Mesangial cell (primary cell): ENCODE measurements around the gene SMAD5. TPM values are rescaled to one million over a fixed set of nuclear protein-coding genes. Genes with fewer than 3 reads are reported as not detected.

Experiments
- total RNA-seq: library from RNA; depleted of rRNA; stranded (reverse); fragments of >200 nt; gene quantifications from 2 replicates; pipeline ENCODE4 v1.2.3, GENCODE V29; 2015

SMAD5 gene
- 18.9 and 21.8 TPM in 2 replicates for total RNA-seq

GRCh38 chr5:136132557-136133221 lies at the start of gene SMAD5:
Gene SMAD5, plus strand, starts transcription at chr5:136132845. Its CDS starts 20,916 bp downstream, at chr5:136153761.

DNA sequence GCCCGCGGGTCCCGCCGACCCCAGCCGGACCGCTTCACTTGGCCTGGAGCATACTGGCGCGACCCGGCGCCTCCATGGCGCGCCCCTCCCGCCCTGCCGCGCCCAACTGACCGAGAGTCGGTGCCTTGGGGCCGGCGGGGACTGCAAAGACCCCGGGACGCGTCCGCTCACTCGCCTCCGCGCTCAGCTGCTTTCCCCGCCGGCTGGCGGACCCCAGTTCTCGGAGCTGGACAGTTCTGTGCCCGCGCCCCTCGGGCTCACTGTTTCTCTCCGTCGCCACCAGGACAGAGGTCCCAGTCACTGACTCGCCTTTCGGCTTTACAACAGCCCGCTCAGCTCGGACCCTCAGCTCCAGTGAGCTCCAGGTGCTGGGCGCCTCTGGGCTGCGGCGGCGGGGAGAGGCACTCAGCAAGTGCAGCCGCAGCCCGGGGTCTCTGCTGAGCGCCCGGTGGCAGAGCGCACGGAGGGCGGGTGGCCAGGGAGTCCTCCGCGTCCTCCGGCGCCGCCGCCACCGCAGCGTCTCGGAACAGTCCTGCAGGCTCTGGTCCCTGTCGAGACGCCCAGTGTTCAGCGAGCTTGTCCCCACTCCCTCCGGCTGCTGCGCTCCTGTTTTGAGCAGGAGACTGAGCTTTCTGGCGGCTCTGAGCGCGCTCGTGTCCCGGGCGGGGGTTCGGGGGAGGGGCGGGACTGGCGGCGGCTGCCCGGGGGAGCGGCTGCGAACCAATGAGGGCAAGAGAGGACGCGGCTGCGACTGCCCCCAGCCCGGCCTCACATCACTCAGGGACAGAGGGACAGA lies 60.1 kb downstream of the SMAD5 start, which contains the start of gene SMIM32:
SMIM32 (minus strand) TSS at position 637 of the 796 bp plus-strand sequence. CDS start 638 bp downstream, outside the sequence.

Other genes with a start within 250 kb of the SMAD5 start
- not detected in 2 replicates for gene IL9, start 237.0 kb upstream of the SMAD5 start, total RNA-seq
- gene LECT2, start 177.9 kb upstream of the SMAD5 start, total RNA-seq = not detected in 2 replicates
- 494 and 856 TPM in 2 replicates for gene TGFBI, start 103.9 kb upstream of the SMAD5 start, total RNA-seq
- gene SMIM32, start 60.3 kb downstream of the SMAD5 start, total RNA-seq = not detected in 2 replicates
- gene TRPC7, start 232.7 kb downstream of the SMAD5 start, total RNA-seq = 0.13 TPM in 1 of 2 replicates, not detected in the other